Cardiac muscle cell (in vitro differentiated cells and primary cell): Measurements from ENCODE around the gene IRF9. TPM values are rescaled to one million over a fixed set of nuclear protein-coding genes. Genes with fewer than 3 reads are reported as not detected.

Experiments used
- DNase-seq, 2 donors: peaks; one replicate each; pipeline versions ENCODE4 v3.0.0 to v3.0.0-alpha.2; 2010 to 2017; ENCODE audit warnings: low read depth in 1 of 2, low spot score in 1 of 2
- H3K27ac ChIP-seq: fragments of 200-600 bp; sonication (generic); 2 replicates; pipeline ENCODE4 v1.5.1; 2016
- H3K27me3 ChIP-seq: fragments of 200-600 bp; sonication (generic); 2 replicates; pipeline ENCODE4 v1.6.0; 2016; ENCODE audit warnings: control low read depth
- H3K36me3 ChIP-seq: fragments of 200-600 bp; sonication (generic); 2 replicates; pipeline ENCODE4 v1.5.1; 2016; ENCODE audit warnings: control low read depth
- H3K4me1 ChIP-seq: fragments of 200-600 bp; sonication (generic); 2 replicates; pipeline ENCODE4 v1.8.1; 2017; ENCODE audit warnings: low read depth, mild to moderate bottlenecking, mixed run types
- H3K4me3 ChIP-seq: fragments of 200-600 bp; sonication (generic); 2 replicates; pipeline ENCODE4 v1.5.1; 2016; ENCODE audit warnings: mild to moderate bottlenecking
- H3K9me3 ChIP-seq: fragments of 200-600 bp; sonication (generic); 2 replicates; pipeline ENCODE4 v1.5.1; 2017; ENCODE audit warnings: low read depth, mild to moderate bottlenecking, control low read depth
- CTCF ChIP-seq: IDR thresholded peaks from 2 replicates; pipeline ENCODE4 v1.5.1; 2012; ENCODE audit warnings: low read depth, mild to moderate bottlenecking, low read length
- polyA plus RNA-seq: library from polyadenylated mRNA; unstranded; fragments of >200 nt; fragmentation: Nextera tagmentation; extraction: Ambion mirVana; gene quantifications from 2 replicates; pipeline ENCODE4 v1.2.1, GENCODE V29; 2016
- total RNA-seq: library from RNA; depleted of rRNA; stranded (reverse); fragments of >200 nt; gene quantifications from 2 replicates; pipeline ENCODE4 v1.2.3, GENCODE V29; 2016

Gene IRF9
- total and polyA plus RNA-seq, 2 experiments from 2014 or later, result 29.1 to 35.4 TPM

DNA sequence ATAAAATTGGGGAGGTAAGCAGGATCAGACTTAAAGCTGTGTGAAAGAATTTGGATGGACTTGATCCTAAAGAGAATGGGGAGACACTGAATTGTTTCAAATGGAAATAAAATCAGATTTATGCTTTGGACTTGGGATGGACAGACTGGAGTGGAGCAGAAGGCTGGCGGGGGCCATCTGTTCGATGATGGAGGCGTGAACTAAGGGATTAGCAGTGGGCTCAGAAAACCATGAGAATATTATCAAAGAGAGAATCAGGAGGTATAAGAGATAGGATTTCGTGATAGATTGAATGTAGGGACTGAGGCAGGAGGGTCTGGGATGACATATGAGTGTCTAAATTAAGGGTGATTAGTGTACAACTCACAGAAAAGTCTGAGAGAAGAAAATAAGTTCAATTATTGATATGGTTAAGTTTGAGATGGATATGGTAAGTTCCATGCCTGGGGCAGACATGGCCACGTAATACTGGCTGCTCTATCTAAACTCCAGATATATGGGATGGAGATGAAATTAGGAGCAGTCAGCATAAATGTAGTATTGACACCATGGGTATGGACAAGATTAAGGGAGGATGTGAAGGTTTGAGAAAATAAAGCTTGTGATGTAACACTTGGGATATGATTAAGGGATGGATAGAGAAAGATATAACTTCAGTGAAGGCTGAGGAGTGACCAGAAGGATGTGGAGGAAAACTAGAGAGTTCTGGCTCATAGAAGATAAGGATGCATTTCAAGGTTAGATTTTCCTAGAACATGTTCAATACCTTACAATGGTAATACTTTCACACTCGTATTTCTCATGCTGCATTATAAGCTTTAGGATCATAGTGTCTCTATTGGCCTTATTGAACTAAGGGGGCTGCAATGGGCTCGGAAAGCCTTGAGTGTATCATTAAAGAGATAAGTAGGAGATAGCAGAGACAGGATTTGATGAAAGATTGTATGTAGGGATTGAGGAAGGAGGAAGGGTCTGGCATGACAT is 43.4 kb downstream of the IRF9 start:
- Histone ChIP-seq H3K4me1 (no peaks in the 10 kb centered on the region), H3K4me3 (no peak overlapping the region), H3K9me3 (no peaks in the 10 kb centered on the region), H3K36me3 (peaks cover 3% of the 10 kb centered on the region), H3K27ac (no peak overlapping the region), H3K27me3 (no peaks in the 10 kb centered on the region)
- DNase-seq, result no peak
- no peak for TF ChIP-seq CTCF

GRCh38 chr14:24206260-24207103 is 45.4 kb downstream of the IRF9 start:
- Histone ChIP-seq H3K36me3 (peaks cover 11% of the 10 kb centered on the region), H3K9me3 (no peaks in the 10 kb centered on the region), H3K27me3 (no peaks in the 10 kb centered on the region), H3K27ac (no peak overlapping the region), H3K4me3 (no peak overlapping the region), H3K4me1 (no peaks in the 10 kb centered on the region)
- no peak for DNase-seq
- TF ChIP-seq CTCF, result no peak

DNA sequence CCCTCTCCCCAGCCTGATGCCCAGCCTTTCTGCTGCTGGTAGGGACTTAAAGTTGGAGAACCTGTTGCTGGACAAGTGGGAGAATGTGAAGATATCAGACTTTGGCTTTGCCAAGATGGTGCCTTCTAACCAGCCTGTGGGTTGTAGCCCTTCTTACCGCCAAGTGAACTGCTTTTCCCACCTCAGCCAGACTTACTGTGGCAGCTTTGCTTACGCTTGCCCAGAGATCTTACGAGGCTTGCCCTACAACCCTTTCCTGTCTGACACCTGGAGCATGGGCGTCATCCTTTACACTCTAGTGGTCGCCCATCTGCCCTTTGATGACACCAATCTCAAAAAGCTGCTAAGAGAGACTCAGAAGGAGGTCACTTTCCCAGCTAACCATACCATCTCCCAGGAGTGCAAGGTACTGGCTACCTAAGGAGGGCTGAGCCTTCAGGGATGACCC is 46.1 kb downstream of the IRF9 start:
- peaks cover 11% of the 10 kb centered on the region for H3K36me3 ChIP-seq
- DNase-seq, result no peak

DNA sequence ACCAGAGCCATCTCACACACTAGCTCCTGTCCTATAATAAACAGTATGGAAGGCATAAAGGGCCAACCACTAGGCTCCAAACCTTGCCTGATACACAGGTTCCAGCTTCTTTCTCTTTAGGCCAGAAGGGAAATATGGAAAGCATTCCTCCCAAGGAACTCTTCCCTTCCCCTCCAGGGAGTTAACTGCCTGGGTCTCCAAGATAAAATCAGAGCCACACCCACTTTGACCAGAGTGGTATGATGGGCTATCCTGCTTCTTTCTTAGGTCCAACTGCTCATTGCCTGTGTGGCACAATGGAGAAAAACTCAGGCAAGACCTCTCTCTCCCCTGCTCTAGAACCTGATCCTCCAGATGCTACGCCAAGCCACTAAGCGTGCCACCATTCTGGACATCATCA is 46.6 kb downstream of the IRF9 start:
- no peak for DNase-seq
- Histone ChIP-seq H3K4me1 (no peaks in the 10 kb centered on the region), H3K27ac (no peak overlapping the region), H3K4me3 (no peak overlapping the region), H3K27me3 (no peaks in the 10 kb centered on the region), H3K9me3 (no peaks in the 10 kb centered on the region), H3K36me3 (peaks cover 11% of the 10 kb centered on the region)
- no peak for TF ChIP-seq CTCF

More for the DNA sequence above, 46.1 kb downstream of the IRF9 start:
- Histone ChIP-seq H3K27ac (no peak overlapping the region), H3K27me3 (no peaks in the 10 kb centered on the region), H3K4me3 (no peak overlapping the region), H3K4me1 (no peaks in the 10 kb centered on the region), H3K9me3 (no peaks in the 10 kb centered on the region)
- no peak for TF ChIP-seq CTCF

GRCh38 chr14:24211311-24211710 is 50.2 kb downstream of the IRF9 start:
- Histone ChIP-seq H3K9me3 (no peaks in the 10 kb centered on the region), H3K27me3 (no peaks in the 10 kb centered on the region), H3K27ac (no peak overlapping the region), H3K4me1 (no peaks in the 10 kb centered on the region), H3K36me3 (peaks cover 11% of the 10 kb centered on the region), H3K4me3 (no peak overlapping the region)
- no peak for DNase-seq
- TF ChIP-seq CTCF, result no peak
